Ovary (tissue), 9 donors: ENCODE measurements around the gene SREK1IP1. TPM values are rescaled to one million over a fixed set of nuclear protein-coding genes. Genes with fewer than 3 reads are reported as not detected.

ENCODE experiments used
- DNase-seq, 5 donors: peaks; one replicate each; pipeline ENCODE4 v3.0.0-alpha.2; 2019 to 2020
- H3K27ac ChIP-seq, 2 donors: fragments of 200-600 bp; one replicate each; pipeline versions ENCODE4 v1.5.1 to v1.8.0; 2019 to 2022
- H3K27me3 ChIP-seq: fragments of 200-600 bp; one replicate; pipeline ENCODE4 v1.8.0; 2022
- H3K36me3 ChIP-seq: fragments of 200-600 bp; sonication (generic); one replicate; pipeline ENCODE4 v1.5.1; 2019
- H3K4me1 ChIP-seq: one replicate; pipeline ENCODE4 v1.8.1; 2013; ENCODE audit warnings: mild to moderate bottlenecking, moderate library complexity; ENCODE audit not compliant: insufficient read depth
- H3K4me3 ChIP-seq: fragments of 200-600 bp; sonication (generic); one replicate; pipeline ENCODE4 v1.5.1; 2017
- H3K9me3 ChIP-seq, 2 donors: fragments of 200-600 bp in 1 of 2; sonication (generic) in 1 of 2; one replicate each; pipeline versions ENCODE4 v1.5.1 to v1.8.1; 2013 to 2019; ENCODE audit warnings: mild to moderate bottlenecking in 1 of 2, moderate library complexity in 1 of 2
- EP300 ChIP-seq: sonication (generic); formaldehyde crosslinking; IDR thresholded peaks from one replicate; pipeline ENCODE4 v1.6.1; 2017; ENCODE audit warnings: antibody characterized with exemption
- POLR2A ChIP-seq: fragments of 450-650 bp; IDR thresholded peaks from one replicate; pipeline ENCODE4 v1.6.1; 2017; ENCODE audit warnings: antibody characterized with exemption, mild to moderate bottlenecking, moderate library complexity
- WGBS, 3 donors: extraction: QIAGEN DNeasy Blood & Tissue Kit in 1 of 3; methylation state at CpG; one replicate each; pipeline versions ENCODE4 v1.1.5 to v1.1.7; 2013 to 2017; 5-methylcytosine and 5-hydroxymethylcytosine counted together
- intact Hi-C, 4 donors: fragments of 100-400 bp; cut with DNase I; formaldehyde crosslinking; loops; one replicate each; pipeline versions ENCODE4 v1.11.0 to v1.15.1; 2022 to 2023
- polyA plus RNA-seq, 2 donors: library from polyadenylated mRNA; stranded (reverse); fragments of 200-250 nt in 1 of 2; fragments of 350-450 nt in 1 of 2; fragmentation: Illumina TruSeq in 1 of 2; extraction: RNeasy Lipid Tissue Mini Kit (QIAGEN cat#74804) in 1 of 2; gene quantifications; one replicate each; pipeline ENCODE4 v1.2.3, GENCODE V29; 2013 to 2014
- total RNA-seq, 7 donors: library from RNA; depleted of rRNA in 2 of 7; stranded (reverse); fragments of >200 nt in 2 of 7; fragmentation: NEBNext Ultra II Directional in 3 of 7; extraction: Animal tissue kit (Norgen Biotek cat#: 25700) in 3 of 7; gene quantifications; one replicate each; pipeline versions ENCODE4 v1.1.0 to v1.2.4, GENCODE V29; 2016 to 2023
- TF ChIP-seq, protein P1 (sequence below), 3 donors: fragments of 450-650 bp in 2 of 3; fragments of 200-600 bp in 1 of 3; IDR thresholded peaks; one replicate each; pipeline versions ENCODE4 v1.5.1 to v1.8.0; 2016 to 2022; ENCODE audit warnings: antibody characterized with exemption in 3 of 3, mild to moderate bottlenecking in 1 of 3
- donor health status: DM: no; HTN: no; CAD: no; lungs with moderate emphysema.
- donor health status: DM: no; HTN: no; CAD: no.
- donor health status: Bipolar disorder and iron deficiency.
- donor health status: DM: yes; HTN: yes; CAD: no.
- donor health status: DM: no; HTN: no; CAD: no.
- donor health status: DM: yes; HTN: yes; CAD: no.

The SREK1IP1 gene
- total and polyA plus RNA-seq, 9 donors = 6.1 to 18.9 (median 12.3) TPM

DNA sequence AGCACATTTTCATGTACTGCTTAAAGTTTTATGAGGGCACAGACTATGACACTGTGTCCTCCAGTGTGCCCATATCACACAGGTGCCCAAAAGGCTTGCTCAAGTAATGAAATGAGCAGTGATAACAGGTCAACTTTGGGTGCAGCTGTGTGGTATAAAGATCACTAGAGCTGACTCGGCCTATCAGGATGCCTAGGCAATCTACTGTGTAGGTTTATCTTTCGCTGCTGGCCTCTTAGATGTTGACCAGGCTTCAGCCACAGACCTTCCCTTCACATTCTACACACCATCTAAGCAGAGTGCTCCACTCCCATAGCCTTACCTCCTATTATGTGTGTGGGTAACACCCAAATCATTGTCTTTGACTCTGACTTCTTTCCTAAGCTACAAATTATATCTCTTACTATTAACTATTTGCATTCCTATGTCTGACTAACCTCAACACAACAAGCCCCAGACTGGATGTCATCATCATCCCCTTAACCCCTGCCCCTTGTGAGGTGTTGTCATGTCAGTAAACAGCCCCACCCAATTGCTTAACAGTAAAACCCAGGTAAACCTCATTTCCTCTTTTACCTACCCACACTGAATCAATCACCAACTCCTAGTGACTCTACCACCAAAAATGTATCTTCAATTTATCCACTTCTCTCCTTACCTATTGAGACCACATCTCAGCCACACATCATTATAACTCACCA lies 2.5 kb downstream of the SREK1IP1 start:
- H3K4me3 ChIP-seq = no peak overlapping the region
- no peak for DNase-seq
- intact Hi-C loops = no loop called here
- no peaks in the 10 kb centered on the region for H3K9me3 ChIP-seq
- TF ChIP-seq, protein P1, sequence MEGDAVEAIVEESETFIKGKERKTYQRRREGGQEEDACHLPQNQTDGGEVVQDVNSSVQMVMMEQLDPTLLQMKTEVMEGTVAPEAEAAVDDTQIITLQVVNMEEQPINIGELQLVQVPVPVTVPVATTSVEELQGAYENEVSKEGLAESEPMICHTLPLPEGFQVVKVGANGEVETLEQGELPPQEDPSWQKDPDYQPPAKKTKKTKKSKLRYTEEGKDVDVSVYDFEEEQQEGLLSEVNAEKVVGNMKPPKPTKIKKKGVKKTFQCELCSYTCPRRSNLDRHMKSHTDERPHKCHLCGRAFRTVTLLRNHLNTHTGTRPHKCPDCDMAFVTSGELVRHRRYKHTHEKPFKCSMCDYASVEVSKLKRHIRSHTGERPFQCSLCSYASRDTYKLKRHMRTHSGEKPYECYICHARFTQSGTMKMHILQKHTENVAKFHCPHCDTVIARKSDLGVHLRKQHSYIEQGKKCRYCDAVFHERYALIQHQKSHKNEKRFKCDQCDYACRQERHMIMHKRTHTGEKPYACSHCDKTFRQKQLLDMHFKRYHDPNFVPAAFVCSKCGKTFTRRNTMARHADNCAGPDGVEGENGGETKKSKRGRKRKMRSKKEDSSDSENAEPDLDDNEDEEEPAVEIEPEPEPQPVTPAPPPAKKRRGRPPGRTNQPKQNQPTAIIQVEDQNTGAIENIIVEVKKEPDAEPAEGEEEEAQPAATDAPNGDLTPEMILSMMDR (IDR thresholded peaks at IDR 0.05) = no peak
- TF ChIP-seq EP300 = no peak
- no peak for TF ChIP-seq POLR2A
- no peak overlapping the region for H3K27ac ChIP-seq
- H3K4me1 ChIP-seq = peaks cover 11% of the 10 kb centered on the region
- no peaks in the 10 kb centered on the region for H3K27me3 ChIP-seq
- WGBS, 3 donors = 89 to 91% (median 89%) methylated on average over 2 of the region's 2 CpGs
- H3K36me3 ChIP-seq = no peaks in the 10 kb centered on the region

DNA sequence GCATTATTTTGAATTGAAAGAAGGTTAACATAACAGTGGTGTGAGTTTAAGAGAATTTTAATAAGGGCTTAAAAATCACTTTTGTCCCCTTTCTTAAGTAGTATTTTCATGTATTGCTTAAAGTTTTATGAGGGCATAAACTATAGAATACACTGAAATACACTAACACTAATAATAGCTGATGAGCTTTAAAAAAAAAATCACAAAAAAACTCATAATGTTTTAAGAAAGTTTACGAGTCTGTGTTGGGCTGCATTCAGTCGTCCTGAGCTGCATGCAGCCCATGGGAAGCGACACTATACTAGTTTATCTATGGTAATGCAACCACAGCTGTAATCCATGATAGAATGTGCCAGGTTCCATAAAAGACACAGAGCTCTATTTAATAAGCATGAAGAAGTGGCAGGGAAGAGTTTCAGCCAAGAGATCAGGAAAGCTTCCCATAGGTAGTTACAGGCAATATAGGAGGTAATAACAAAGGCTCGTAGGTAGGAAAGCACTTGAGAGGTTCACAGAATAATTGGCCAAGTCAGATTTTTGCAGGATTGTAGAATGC lies 4.5 kb downstream of the SREK1IP1 start:
- Histone ChIP-seq H3K4me1 (peaks cover 14% of the 10 kb centered on the region), H3K27me3 (no peaks in the 10 kb centered on the region), H3K9me3 (no peaks in the 10 kb centered on the region), H3K27ac (no peak overlapping the region), H3K4me3 (no peak overlapping the region), H3K36me3 (no peaks in the 10 kb centered on the region)
- DNase-seq = no peak
- intact Hi-C loops = no loop called here
- 64 to 73% (median 69%) methylated on average over 4 of the region's 4 CpGs for WGBS, 3 donors
- TF ChIP-seq POLR2A = no peak
- TF ChIP-seq, protein P1 (IDR thresholded peaks at IDR 0.05) = no peak
- TF ChIP-seq EP300 = no peak

DNA sequence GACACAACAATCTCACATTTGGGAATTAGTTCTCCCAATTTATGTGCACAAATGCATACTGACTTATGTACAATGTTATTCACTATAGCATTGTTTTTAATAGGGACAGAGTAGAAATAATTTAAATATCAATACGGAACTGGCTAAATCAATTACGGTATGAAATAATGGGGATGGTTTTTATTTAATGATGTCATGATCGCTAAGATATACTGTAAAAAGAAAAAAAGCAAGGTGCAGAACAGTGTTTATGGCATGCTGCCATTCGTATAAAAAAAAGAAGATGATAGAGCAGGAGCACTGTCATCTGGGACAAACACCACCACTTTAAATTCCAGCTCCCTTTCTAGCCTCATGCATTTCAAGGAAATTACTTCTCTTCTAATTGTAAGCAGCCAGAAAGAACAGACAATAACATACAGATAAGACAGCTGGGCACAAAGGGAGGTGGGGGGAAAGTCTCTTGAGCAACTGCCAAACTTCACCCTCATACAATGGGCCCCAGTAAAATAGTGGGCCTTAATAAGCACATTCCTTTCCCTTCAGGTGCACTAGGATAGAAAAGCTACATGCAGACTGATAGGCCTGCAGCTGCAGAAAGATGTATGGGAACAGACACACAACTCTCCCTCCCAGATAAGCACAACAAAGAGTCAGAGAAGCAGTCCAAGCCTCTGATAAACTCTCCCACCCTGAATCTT lies 8.4 kb downstream of the SREK1IP1 start:
- Histone ChIP-seq H3K27me3 (no peaks in the 10 kb centered on the region), H3K36me3 (no peaks in the 10 kb centered on the region), H3K9me3 (no peaks in the 10 kb centered on the region), H3K4me1 (peaks cover 4% of the 10 kb centered on the region), H3K27ac (no peak overlapping the region), H3K4me3 (no peak overlapping the region)
- DNase-seq = no peak
- TF ChIP-seq POLR2A = no peak
- TF ChIP-seq, protein P1 (IDR thresholded peaks at IDR 0.05) = no peak
- TF ChIP-seq EP300 = no peak
- intact Hi-C loops = no loop called here
- WGBS, 3 donors = 38 to 59% (median 40%) methylated on average over 4 of the region's 4 CpGs

DNA sequence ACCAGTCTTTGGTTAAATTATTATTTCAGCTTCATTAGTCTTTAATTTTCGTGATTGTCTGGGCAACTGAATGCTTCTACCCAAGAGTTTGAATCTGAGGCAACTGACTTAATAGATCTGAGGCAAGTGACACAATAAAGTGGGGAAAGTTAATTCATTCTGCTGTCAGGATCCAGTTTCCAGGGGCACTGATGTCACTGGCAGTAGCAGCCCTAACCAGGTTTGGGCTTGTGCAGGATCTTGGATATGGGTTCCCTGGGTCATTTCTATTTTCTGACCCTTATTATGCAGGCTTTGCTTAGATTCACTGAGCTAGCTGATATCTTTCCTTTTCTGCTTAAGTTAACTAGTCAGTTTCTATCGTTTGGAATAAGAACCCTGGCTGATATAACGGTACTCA lies 9.6 kb downstream of the SREK1IP1 start:
- Histone ChIP-seq H3K27me3 (no peaks in the 10 kb centered on the region), H3K27ac (no peak overlapping the region), H3K4me3 (no peak overlapping the region), H3K36me3 (no peaks in the 10 kb centered on the region), H3K9me3 (no peaks in the 10 kb centered on the region), H3K4me1 (peaks cover 4% of the 10 kb centered on the region)
- TF ChIP-seq EP300 (no peak), POLR2A (no peak)
- TF ChIP-seq, protein P1 (IDR thresholded peaks at IDR 0.05) = no peak
- no peak for DNase-seq
- intact Hi-C loops = no loop called here
- WGBS, 3 donors = 80 to 84% (median 84%) methylated on average over 3 of the region's 3 CpGs
